Measurements from ENCODE around the gene RAB4A.

The RAB4A gene

GRCh38 chr1:229230893-229231753, 39.8 kb upstream of the RAB4A start:
- ChIA-PET POLR2A (no interaction called here), CTCF (interaction anchor here (1.5 to 1.6 kb wide), 2 partner anchors 24 to 567 kb away, joined by 4 to 5 read pairs; no protein-coding TSS in a partner anchor)
- no peak for DNase-seq (ENCODE audit: extremely low spot score)
- TF ChIP-seq CTCF (IDR thresholded peaks at IDR 0.05; ENCODE audit: control extremely low read depth, extremely low read depth, low read depth, missing control alignments), result no peak

GRCh38 chr1:229231754-229232119, 39.2 kb upstream of the RAB4A start:
- POLR2A ChIA-PET, result no interaction called here
- no peak for DNase-seq (ENCODE audit: extremely low spot score)
- no peak for TF ChIP-seq CTCF (IDR thresholded peaks at IDR 0.05; ENCODE audit: control extremely low read depth, extremely low read depth, low read depth, missing control alignments)
- CTCF ChIA-PET, result interaction anchor here (1.6 kb wide), 1 partner anchor 567 kb away, joined by 5 read pairs; no protein-coding TSS in a partner anchor

DNA sequence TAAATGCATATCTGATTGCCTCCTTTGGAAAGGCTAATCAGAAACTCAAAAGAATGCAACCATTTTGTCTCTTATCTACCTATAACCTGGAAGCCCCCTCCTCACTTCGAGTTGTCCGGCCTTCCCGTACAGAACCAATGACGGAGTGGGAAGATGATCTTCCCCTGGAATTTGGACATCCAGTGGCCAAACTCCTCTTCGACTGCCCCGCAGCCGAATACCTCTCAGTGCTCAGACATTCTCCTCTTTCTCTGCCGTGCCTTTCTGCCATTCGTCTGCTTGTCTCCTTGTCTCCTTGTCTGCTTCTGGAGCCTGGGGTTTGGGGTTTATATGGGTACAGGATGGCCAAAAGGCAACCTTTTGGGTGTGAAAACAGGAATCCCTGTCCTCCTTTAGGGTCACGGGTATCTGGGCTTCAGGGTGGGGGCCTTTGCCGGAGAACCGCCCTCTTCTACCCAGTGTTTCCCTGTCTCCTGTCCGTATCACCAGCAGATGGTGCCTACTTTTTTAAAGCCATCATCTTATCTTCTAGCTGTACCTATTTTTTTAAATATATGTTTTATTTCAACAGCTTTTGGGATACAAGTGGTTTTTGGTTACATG, 35.9 kb upstream of the RAB4A start:
- TF ChIP-seq CTCF (IDR thresholded peaks at IDR 0.05; ENCODE audit: control extremely low read depth, extremely low read depth, low read depth, missing control alignments), result no peak
- CTCF ChIA-PET, result no interaction called here
- POLR2A ChIA-PET, result no interaction called here
- DNase-seq (ENCODE audit: extremely low spot score), result no peak

DNA sequence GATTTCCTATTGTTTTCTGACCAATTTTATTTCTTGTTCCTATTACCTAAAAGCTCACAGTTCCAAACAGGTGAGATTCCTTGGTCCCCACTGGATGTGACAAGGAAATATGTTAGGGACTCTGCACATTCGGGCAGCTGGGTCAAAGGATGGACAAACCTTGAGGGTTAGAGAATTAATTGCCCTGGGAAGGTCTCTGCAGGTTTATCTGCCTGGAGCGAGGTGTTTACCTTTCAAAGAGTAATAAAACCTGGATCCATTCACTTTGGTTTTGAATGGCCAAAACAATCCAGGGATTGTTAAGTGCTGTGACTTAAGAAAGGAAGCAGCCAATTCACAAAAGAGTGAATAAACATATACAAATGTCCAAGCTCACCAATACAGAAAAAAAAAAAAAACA, 33.6 kb upstream of the RAB4A start:
- CTCF ChIA-PET, result interaction anchor here (1.1 kb wide), 1 partner anchor 15 kb away, joined by 3 read pairs; no protein-coding TSS in a partner anchor
- POLR2A ChIA-PET, result no interaction called here
- TF ChIP-seq CTCF (IDR thresholded peaks at IDR 0.05; ENCODE audit: control extremely low read depth, extremely low read depth, low read depth, missing control alignments), result no peak
- DNase-seq (ENCODE audit: extremely low spot score), result no peak

GRCh38 chr1:229238231-229238630, 32.7 kb upstream of the RAB4A start:
- TF ChIP-seq CTCF (IDR thresholded peaks at IDR 0.05; ENCODE audit: control extremely low read depth, extremely low read depth, low read depth, missing control alignments), result no peak
- DNase-seq (ENCODE audit: extremely low spot score), result no peak
- CTCF ChIA-PET, result interaction anchor here (1.0 to 1.7 kb wide), 2 partner anchors 11 to 20 kb away, joined by 4 to 9 read pairs; no protein-coding TSS in a partner anchor
- POLR2A ChIA-PET, result no interaction called here

GRCh38 chr1:229238674-229239415, 32.1 kb upstream of the RAB4A start:
- TF ChIP-seq CTCF (IDR thresholded peaks at IDR 0.05; ENCODE audit: control extremely low read depth, extremely low read depth, low read depth, missing control alignments), result no peak
- ChIA-PET POLR2A (no interaction called here), CTCF (interaction anchor here (1.0 to 1.7 kb wide), 2 partner anchors 12 to 20 kb away, joined by 4 to 9 read pairs; no protein-coding TSS in a partner anchor)
- DNase-seq (ENCODE audit: extremely low spot score), result no peak

All from GM10248 (cell line).